Activated CD8-positive, alpha-beta memory T cell treated with anti-CD3 and anti-CD28 coated beads, Interleukin-2, amount 10 ng/mL, durations not matched to agents 7 days and 5 days (primary cell): ENCODE results near the gene ADCK1. TPM values are rescaled to one million over a fixed set of nuclear protein-coding genes. Genes with fewer than 3 reads are reported as not detected.
"Not testable (repeated sequence)": the region's sequence is repeated elsewhere in the genome, so short reads cannot be mapped to it uniquely, and the experiment has no call there.

ENCODE experiments used
- ATAC-seq: fragments of 150-1000 bp; cut with Tn5 transposase; one replicate; pipeline ENCODE4 v1.10.0; 2021; ENCODE audit warnings: moderate library complexity
- CTCF ChIA-PET: fragments of 350-600 bp; sonication (Branson Sonifier 250); formaldehyde crosslinking; loops from one replicate; lab custom pipeline; 2021; ENCODE audit warnings: antibody characterized with exemption; lab: Charles Lee
- DNase-seq: peaks from one replicate; pipeline ENCODE4 v3.0.0-alpha.2; 2020
- H3K27ac Mint-ChIP-seq: one replicate; pipeline ENCODE4 v1.8.0; 2021; ENCODE audit warnings: mild to moderate bottlenecking, mixed read lengths
- H3K27me3 Mint-ChIP-seq: one replicate; pipeline ENCODE4 v1.8.0; 2021; ENCODE audit warnings: mixed read lengths
- H3K36me3 Mint-ChIP-seq: one replicate; pipeline ENCODE4 v1.8.0; 2021; ENCODE audit warnings: mild to moderate bottlenecking, mixed read lengths
- H3K4me1 Mint-ChIP-seq: one replicate; pipeline ENCODE4 v1.8.0; 2021; ENCODE audit warnings: mixed read lengths
- H3K4me3 Mint-ChIP-seq: one replicate; pipeline ENCODE4 v1.8.0; 2021; ENCODE audit warnings: mild to moderate bottlenecking, moderate library complexity, mixed read lengths
- H3K9me3 Mint-ChIP-seq: one replicate; pipeline ENCODE4 v1.8.0; 2022; ENCODE audit warnings: low read depth, mixed read lengths
- total RNA-seq, 2 experiments: library from RNA; stranded (reverse); gene quantifications; one replicate each; pipeline ENCODE4 v1.2.3, GENCODE V29; 2021

The ADCK1 gene
- total RNA-seq, 2 experiments from 2014 or later: 2.5 to 3.5 TPM

- ATAC-seq (no peak), DNase-seq (no peak)
- H3K9me3 Mint-ChIP-seq: peaks cover 4% of the 10 kb centered on the region
- CTCF ChIA-PET: interaction anchor here (0.5 to 1.8 kb wide), 2 partner anchors 18 to 209 kb away, joined by 3 read pairs; no protein-coding TSS in a partner anchor
- no peak overlapping the region for H3K4me3 Mint-ChIP-seq
- no peaks in the 10 kb centered on the region for H3K27me3 Mint-ChIP-seq
- no peak overlapping the region for H3K27ac Mint-ChIP-seq
- H3K36me3 Mint-ChIP-seq: peaks cover 3% of the 10 kb centered on the region
- no peaks in the 10 kb centered on the region for H3K4me1 Mint-ChIP-seq
Observed at GRCh38 chr14:77878783-77879182, 78.9 kb downstream of the ADCK1 start.

- Mint-ChIP-seq H3K4me3 (no peak overlapping the region), H3K27ac (no peak overlapping the region), H3K36me3 (no peaks in the 10 kb centered on the region), H3K27me3 (no peaks in the 10 kb centered on the region), H3K9me3 (no peaks in the 10 kb centered on the region), H3K4me1 (no peaks in the 10 kb centered on the region)
- DNase-seq (no peak), ATAC-seq (no peak)
- CTCF ChIA-PET: no interaction called here
Observed at GRCh38 chr14:77880056-77880455, 80.1 kb downstream of the ADCK1 start.

- no peaks in the 10 kb centered on the region for H3K4me1 Mint-ChIP-seq
- no peak overlapping the region for H3K4me3 Mint-ChIP-seq
Observed at GRCh38 chr14:77882098-77882497, 82.2 kb downstream of the ADCK1 start.

GRCh38 chr14:77882636-77883035, 82.7 kb downstream of the ADCK1 start:
- no peaks in the 10 kb centered on the region for H3K4me1 Mint-ChIP-seq

More at GRCh38 chr14:77882098-77882497, 82.2 kb downstream of the ADCK1 start:
- ATAC-seq (no peak), DNase-seq (no peak)
- H3K9me3 Mint-ChIP-seq: no peaks in the 10 kb centered on the region
- H3K36me3 Mint-ChIP-seq: no peaks in the 10 kb centered on the region
- H3K27ac Mint-ChIP-seq: no peak overlapping the region
- CTCF ChIA-PET: no interaction called here
- H3K27me3 Mint-ChIP-seq: no peaks in the 10 kb centered on the region

GRCh38 chr14:77883131-77883846, 83.4 kb downstream of the ADCK1 start:
- CTCF ChIA-PET: interaction anchor here (0.6 kb wide), 1 partner anchor 199 kb away, joined by 3 read pairs; no protein-coding TSS in a partner anchor
- Mint-ChIP-seq H3K27me3 (no peaks in the 10 kb centered on the region), H3K4me1 (no peaks in the 10 kb centered on the region), H3K27ac (no peak overlapping the region), H3K4me3 (no peak overlapping the region), H3K9me3 (no peaks in the 10 kb centered on the region), H3K36me3 (no peaks in the 10 kb centered on the region)
- ATAC-seq (no peak), DNase-seq (no peak)

More at GRCh38 chr14:77882636-77883035, 82.7 kb downstream of the ADCK1 start:
- CTCF ChIA-PET: interaction anchor here (0.6 kb wide), 1 partner anchor 198 kb away, joined by 3 read pairs; no protein-coding TSS in a partner anchor
- ATAC-seq (no peak), DNase-seq (no peak)
- no peak overlapping the region for H3K27ac Mint-ChIP-seq
- no peaks in the 10 kb centered on the region for H3K27me3 Mint-ChIP-seq
- H3K9me3 Mint-ChIP-seq: no peaks in the 10 kb centered on the region
- H3K36me3 Mint-ChIP-seq: no peaks in the 10 kb centered on the region
- H3K4me3 Mint-ChIP-seq: no peak overlapping the region

- Mint-ChIP-seq H3K4me3 (no peak overlapping the region), H3K9me3 (no peaks in the 10 kb centered on the region), H3K36me3 (peaks cover 2% of the 10 kb centered on the region), H3K27me3 (no peaks in the 10 kb centered on the region), H3K4me1 (no peaks in the 10 kb centered on the region), H3K27ac (no peak overlapping the region)
- DNase-seq: no peak
- CTCF ChIA-PET: no interaction called here
- no peak for ATAC-seq
Observed at GRCh38 chr14:77883847-77884238, 83.9 kb downstream of the ADCK1 start.

- Mint-ChIP-seq H3K9me3 (no peaks in the 10 kb centered on the region), H3K36me3 (peaks cover 2% of the 10 kb centered on the region), H3K4me3 (no peak overlapping the region), H3K27ac (no peak overlapping the region), H3K27me3 (no peaks in the 10 kb centered on the region), H3K4me1 (no peaks in the 10 kb centered on the region)
- CTCF ChIA-PET: interaction anchor here (1.1 kb wide), 1 partner anchor 23 kb away, joined by 3 read pairs; no protein-coding TSS in a partner anchor
- ATAC-seq (no peak), DNase-seq (no peak)
Observed at GRCh38 chr14:77885367-77885766, 85.5 kb downstream of the ADCK1 start.

GRCh38 chr14:77886010-77886409, 86.1 kb downstream of the ADCK1 start:
- Mint-ChIP-seq H3K27me3 (no peaks in the 10 kb centered on the region), H3K4me1 (no peaks in the 10 kb centered on the region), H3K36me3 (peaks cover 2% of the 10 kb centered on the region), H3K9me3 (no peaks in the 10 kb centered on the region), H3K4me3 (no peak overlapping the region), H3K27ac (no peak overlapping the region)
- CTCF ChIA-PET: no interaction called here
- ATAC-seq: no peak
- DNase-seq: no peak

GRCh38 chr14:77888903-77889302, 89.0 kb downstream of the ADCK1 start:
- H3K9me3 Mint-ChIP-seq, CTCF ChIA-PET, DNase-seq, H3K4me3 Mint-ChIP-seq, H3K4me1 Mint-ChIP-seq, H3K27ac Mint-ChIP-seq, H3K36me3 Mint-ChIP-seq, H3K27me3 Mint-ChIP-seq, ATAC-seq: not testable (repeated sequence)

- CTCF ChIA-PET: no interaction called here
- H3K36me3 Mint-ChIP-seq: peaks cover 2% of the 10 kb centered on the region
- H3K27ac Mint-ChIP-seq: no peak overlapping the region
- H3K9me3 Mint-ChIP-seq: no peaks in the 10 kb centered on the region
- DNase-seq: no peak
- no peaks in the 10 kb centered on the region for H3K4me1 Mint-ChIP-seq
- H3K27me3 Mint-ChIP-seq: no peaks in the 10 kb centered on the region
- no peak for ATAC-seq
- H3K4me3 Mint-ChIP-seq: no peak overlapping the region
Observed at GRCh38 chr14:77889971-77890442, 90.1 kb downstream of the ADCK1 start.

- Mint-ChIP-seq H3K4me3 (no peak overlapping the region), H3K36me3 (peaks cover 2% of the 10 kb centered on the region), H3K4me1 (no peaks in the 10 kb centered on the region), H3K9me3 (no peaks in the 10 kb centered on the region), H3K27ac (no peak overlapping the region), H3K27me3 (no peaks in the 10 kb centered on the region)
- CTCF ChIA-PET: interaction anchor here (1.3 kb wide), 1 partner anchor 29 kb away, joined by 4 read pairs; no protein-coding TSS in a partner anchor
- no peak for ATAC-seq
- no peak for DNase-seq
Observed at GRCh38 chr14:77890873-77891272, 91.0 kb downstream of the ADCK1 start.

- Mint-ChIP-seq H3K27me3 (no peaks in the 10 kb centered on the region), H3K36me3 (peaks cover 2% of the 10 kb centered on the region), H3K9me3 (no peaks in the 10 kb centered on the region), H3K27ac (no peak overlapping the region), H3K4me3 (no peak overlapping the region), H3K4me1 (no peaks in the 10 kb centered on the region)
- CTCF ChIA-PET: no interaction called here
- DNase-seq (no peak), ATAC-seq (no peak)
Observed at GRCh38 chr14:77892381-77892871, 92.5 kb downstream of the ADCK1 start.

GRCh38 chr14:77892890-77893484, 93.1 kb downstream of the ADCK1 start:
- H3K9me3 Mint-ChIP-seq: no peaks in the 10 kb centered on the region
- peaks cover 2% of the 10 kb centered on the region for H3K36me3 Mint-ChIP-seq
- CTCF ChIA-PET: no interaction called here
- H3K27ac Mint-ChIP-seq: no peak overlapping the region
- no peaks in the 10 kb centered on the region for H3K4me1 Mint-ChIP-seq
- no peak overlapping the region for H3K4me3 Mint-ChIP-seq
- H3K27me3 Mint-ChIP-seq: no peaks in the 10 kb centered on the region
- DNase-seq (no peak), ATAC-seq (no peak)
